HFFc6 (cell line): ENCODE measurements around the gene TBC1D14. TPM values are rescaled to one million over a fixed set of nuclear protein-coding genes. Genes with fewer than 3 reads are reported as not detected.

Experiments used
- DNase-seq: peaks from one replicate; pipeline ENCODE4 v3.0.0-alpha.2; 2018
- H3K27ac Mint-ChIP-seq: 2 replicates; pipeline ENCODE4 v1.8.0; 2020; ENCODE audit warnings: mild to moderate bottlenecking, mixed read lengths
- H3K27me3 Mint-ChIP-seq: 2 replicates; pipeline ENCODE4 v1.8.0; 2021; ENCODE audit warnings: mild to moderate bottlenecking, moderate library complexity, mixed read lengths; ENCODE audit not compliant: insufficient read depth
- H3K36me3 Mint-ChIP-seq: 2 replicates; pipeline ENCODE4 v1.8.0; 2021; ENCODE audit warnings: low read depth, mixed read lengths
- H3K4me1 Mint-ChIP-seq: 2 replicates; pipeline ENCODE4 v1.8.0; 2020; ENCODE audit warnings: low read depth, mixed read lengths
- H3K4me3 Mint-ChIP-seq: 2 replicates; pipeline ENCODE4 v1.8.0; 2020; ENCODE audit warnings: mild to moderate bottlenecking, moderate library complexity, mixed read lengths
- H3K9me3 Mint-ChIP-seq: 2 replicates; pipeline ENCODE4 v1.8.0; 2020; ENCODE audit warnings: mild to moderate bottlenecking, mixed read lengths
- CTCF ChIP-seq: fragments of 200-600 bp; sonication (generic); IDR thresholded peaks from 2 replicates; pipeline ENCODE4 v1.5.0; 2021; ENCODE audit warnings: antibody characterized with exemption, mild to moderate bottlenecking
- total RNA-seq, 6 experiments: library from RNA; stranded (reverse); fragmentation: NEBNext Ultra II Directional; extraction: Animal tissue kit (Norgen Biotek cat#: 25700); gene quantifications; 2 replicates in 1 of 6; 3 replicates in 5 of 6; pipeline ENCODE4 v1.2.3, GENCODE V29; 2021

The TBC1D14 gene
- total RNA-seq, 6 experiments from 2014 or later = 23.3 to 32.5 (median 27.9) TPM

GRCh38 chr4:7058792-7059191 is 149.2 kb downstream of the TBC1D14 start:
- no peak for TF ChIP-seq CTCF
- no peak for DNase-seq
- Mint-ChIP-seq H3K27ac (no peak overlapping the region), H3K9me3 (no peaks in the 10 kb centered on the region), H3K27me3 (no peaks in the 10 kb centered on the region), H3K4me1 (peaks cover 17% of the 10 kb centered on the region), H3K36me3 (peaks cover 38% of the 10 kb centered on the region), H3K4me3 (no peak overlapping the region)

GRCh38 chr4:7059662-7060061 is 150.0 kb downstream of the TBC1D14 start:
- no peak for TF ChIP-seq CTCF
- H3K9me3 Mint-ChIP-seq = no peaks in the 10 kb centered on the region
- no peak for DNase-seq
- no peak overlapping the region for H3K4me3 Mint-ChIP-seq
- peaks cover 33% of the 10 kb centered on the region for H3K36me3 Mint-ChIP-seq
- H3K27me3 Mint-ChIP-seq = no peaks in the 10 kb centered on the region; the same call in 1 of the 2 replicates
- no peak overlapping the region for H3K27ac Mint-ChIP-seq
- H3K4me1 Mint-ChIP-seq = peaks cover 8% of the 10 kb centered on the region

DNA sequence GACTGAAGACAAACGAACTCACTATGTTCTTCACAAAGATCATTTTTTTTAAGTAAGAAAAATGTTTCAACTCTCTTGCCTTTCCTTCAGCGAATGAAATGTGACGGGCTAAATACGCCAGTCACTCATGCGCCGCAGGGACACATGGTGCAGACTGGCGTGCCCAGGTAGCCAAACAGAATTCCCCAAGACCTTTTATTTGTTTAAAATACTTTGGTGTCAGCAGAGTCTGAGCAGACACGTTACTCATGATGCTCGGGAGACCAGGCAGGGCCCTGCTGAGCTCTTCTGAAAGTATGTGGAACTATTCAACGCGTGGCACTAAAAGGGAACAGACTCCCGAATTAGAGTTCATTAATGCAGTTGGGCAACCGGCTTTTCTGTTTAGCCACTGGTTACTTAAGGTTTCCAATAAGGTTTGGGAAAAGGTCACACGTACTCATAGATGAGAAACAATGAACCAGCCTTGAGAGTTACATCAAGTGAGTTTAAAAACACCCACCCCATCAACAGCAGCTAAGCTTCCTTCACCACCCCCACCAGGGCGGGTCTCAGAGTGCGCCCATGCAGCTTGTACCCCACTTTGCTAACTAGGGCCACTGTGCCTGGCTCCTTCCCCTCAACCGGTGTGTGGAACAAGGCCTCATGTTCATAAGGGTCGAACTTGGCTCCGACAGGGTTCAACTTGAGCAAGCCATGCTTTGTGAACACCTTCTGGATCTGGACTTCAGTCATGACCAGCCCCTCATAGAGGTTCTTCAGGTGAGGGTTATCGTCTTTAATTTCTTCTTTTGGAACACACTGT is 150.9 kb downstream of the TBC1D14 start:
- Mint-ChIP-seq H3K27ac (no peak overlapping the region), H3K27me3 (no peaks in the 10 kb centered on the region; the same call in 1 of the 2 replicates), H3K36me3 (peaks cover 27% of the 10 kb centered on the region), H3K9me3 (no peaks in the 10 kb centered on the region), H3K4me1 (peaks cover 3% of the 10 kb centered on the region), H3K4me3 (no peak overlapping the region)
- no peak for TF ChIP-seq CTCF
- DNase-seq = no peak

- no peaks in the 10 kb centered on the region; the same call in 1 of the 2 replicates for H3K27me3 Mint-ChIP-seq
- H3K27ac Mint-ChIP-seq = no peak overlapping the region
- peaks cover 29% of the 10 kb centered on the region for H3K36me3 Mint-ChIP-seq
- TF ChIP-seq CTCF = no peak
- no peaks in the 10 kb centered on the region for H3K9me3 Mint-ChIP-seq
- H3K4me3 Mint-ChIP-seq = no peak overlapping the region
- peaks cover 15% of the 10 kb centered on the region for H3K4me1 Mint-ChIP-seq
- no peak for DNase-seq
Observed at GRCh38 chr4:7061815-7062214, 152.2 kb downstream of the TBC1D14 start.

DNA sequence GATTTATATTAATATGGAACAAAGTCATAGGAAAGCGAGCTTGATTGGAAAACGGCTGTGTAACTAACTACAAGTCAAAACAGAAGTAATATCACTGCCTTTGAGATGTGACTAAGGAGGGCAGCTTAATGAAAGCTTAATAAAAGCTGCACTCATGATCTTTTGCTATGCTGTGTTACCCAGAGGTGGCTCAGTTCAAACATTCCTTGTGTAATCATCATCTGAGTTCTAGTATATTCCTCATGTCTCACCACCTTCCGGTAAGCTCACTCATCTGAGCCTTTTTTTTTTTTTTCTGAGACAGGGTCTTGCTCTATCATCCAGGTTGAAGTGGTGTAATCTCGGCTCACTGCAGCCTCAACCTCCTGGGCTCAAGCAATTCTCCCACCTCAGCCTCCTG is 153.2 kb downstream of the TBC1D14 start:
- DNase-seq = no peak
- no peak for TF ChIP-seq CTCF
- peaks cover 20% of the 10 kb centered on the region for H3K4me1 Mint-ChIP-seq
- peaks cover 34% of the 10 kb centered on the region for H3K36me3 Mint-ChIP-seq
- H3K9me3 Mint-ChIP-seq = no peaks in the 10 kb centered on the region
- H3K27ac Mint-ChIP-seq = no peak overlapping the region
- no peak overlapping the region for H3K4me3 Mint-ChIP-seq
- no peaks in the 10 kb centered on the region; the same call in 1 of the 2 replicates for H3K27me3 Mint-ChIP-seq
